B cell (primary cell): Measurements from ENCODE around the gene C8A.

ENCODE experiments used
- CTCF ChIP-seq: fragments of 200-600 bp; IDR thresholded peaks from one replicate; pipeline ENCODE4 v1.8.0; 2022; ENCODE audit warnings: antibody characterized with exemption, mild to moderate bottlenecking
- EZH2 ChIP-seq: IDR thresholded peaks from 2 replicates; pipeline ENCODE4 v1.6.1; 2012; ENCODE audit warnings: borderline replicate concordance, low read depth, mild to moderate bottlenecking, moderate library complexity, low read length; ENCODE audit not compliant: insufficient read depth, poor library complexity, severe bottlenecking

- TF ChIP-seq CTCF (no peak), EZH2 (no peak)
Measured at GRCh38 chr1:56965191-56965590, 110.6 kb downstream of the C8A start.
